GM21390 (cell line): ENCODE data around the gene SSBP4.

Experiments
- ATAC-seq: cut with Tn5 transposase; IDR thresholded peaks from one replicate; pipeline ENCODE4 v1.9.1; 2021; ENCODE audit not compliant: unreplicated experiment

SSBP4 gene

GRCh38 chr19:18431351-18432197 is 12.4 kb downstream of the SSBP4 start:
- ATAC-seq: no peak

GRCh38 chr19:18432275-18433014 is 13.2 kb downstream of the SSBP4 start:
- ATAC-seq: no peak

- no peak for ATAC-seq
Observed at GRCh38 chr19:18433015-18433691, 14.0 kb downstream of the SSBP4 start.

GRCh38 chr19:18433735-18434398 is 14.7 kb downstream of the SSBP4 start:
- ATAC-seq: no peak

- no peak for ATAC-seq
Observed at GRCh38 chr19:18434411-18435175, 15.4 kb downstream of the SSBP4 start.

DNA sequence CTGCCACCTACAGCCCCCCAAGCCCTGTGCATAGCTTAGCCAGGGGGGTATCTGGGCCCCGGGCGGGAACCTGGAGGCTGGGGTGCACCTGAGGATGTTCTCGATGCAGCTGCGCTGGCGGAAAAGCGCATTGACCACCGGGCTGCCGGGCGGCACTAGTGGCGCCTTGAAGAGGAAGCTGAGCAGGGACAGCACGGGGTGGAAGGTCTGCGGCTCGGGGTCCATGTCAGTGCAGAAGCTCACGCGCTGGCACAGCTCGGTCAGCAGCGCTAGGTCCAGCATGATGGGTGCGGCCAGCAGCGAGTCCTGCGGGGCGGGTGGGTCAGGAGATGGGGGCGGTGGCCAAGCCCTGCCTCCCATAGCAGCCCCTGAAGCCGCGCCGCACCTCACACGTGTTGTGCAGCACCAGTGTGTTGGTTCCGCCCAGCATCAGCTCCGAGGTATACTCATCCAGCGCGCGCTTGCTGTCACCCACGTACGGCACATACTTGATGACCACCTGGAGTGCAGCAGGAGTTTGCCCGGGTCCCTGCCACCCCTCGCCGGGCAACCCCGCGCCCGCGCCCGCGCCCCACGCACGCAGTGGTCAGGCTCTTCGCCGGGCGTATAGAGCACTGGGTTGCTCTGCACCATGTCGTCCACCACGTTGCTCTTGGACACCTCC is 16.1 kb downstream of the SSBP4 start:
- no peak for ATAC-seq

GRCh38 chr19:18435842-18436670 is 16.9 kb downstream of the SSBP4 start:
- no peak for ATAC-seq

- no peak for ATAC-seq
Observed at GRCh38 chr19:18436671-18437490, 17.7 kb downstream of the SSBP4 start.

DNA sequence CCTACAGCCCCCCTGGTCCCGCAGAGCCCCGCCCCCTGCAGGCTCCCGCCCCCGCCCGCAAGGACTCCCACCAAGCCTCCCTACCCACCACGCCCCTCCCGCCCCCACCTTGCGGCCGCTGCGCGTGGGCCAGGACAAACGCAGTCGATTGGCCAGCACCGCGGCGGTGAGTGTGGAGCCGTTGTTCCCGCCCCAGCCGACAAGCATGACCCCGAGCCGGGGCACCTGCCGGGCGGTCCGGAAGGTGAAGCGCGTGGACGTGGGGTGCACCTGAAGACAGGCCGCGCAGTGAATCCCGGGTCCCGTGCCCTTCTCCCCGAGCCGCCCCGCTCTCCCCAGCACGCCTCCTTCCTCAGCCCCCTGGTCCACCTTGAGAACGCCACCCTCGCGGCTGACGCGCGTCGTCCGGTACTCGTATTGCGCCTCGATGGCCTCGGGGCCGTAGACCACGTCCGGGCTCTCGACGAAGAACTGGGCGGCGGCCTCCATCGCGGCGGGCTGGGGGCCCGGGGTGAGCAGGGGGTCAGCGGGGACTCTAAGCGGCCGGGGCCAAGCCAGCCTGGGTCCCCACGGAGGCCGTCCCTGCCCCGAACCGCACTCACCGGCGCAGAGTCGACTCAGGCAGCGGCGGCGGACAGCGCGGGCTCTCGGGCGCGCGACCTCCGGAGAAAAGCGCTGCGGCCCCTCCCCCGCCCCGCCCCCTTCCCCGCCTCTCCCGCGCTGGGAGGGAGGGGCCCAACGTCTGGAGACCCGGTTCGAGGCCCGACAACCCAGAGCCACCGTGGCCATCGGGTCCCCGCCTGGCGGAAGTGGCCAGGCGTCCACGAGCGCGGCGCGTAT is 18.5 kb downstream of the SSBP4 start, which contains the start of gene ISYNA1:
ISYNA1 (minus strand) TSS at position 643 of the 840 bp plus-strand sequence; CDS start at position 489, 154 bp downstream.
- no peak for ATAC-seq

DNA sequence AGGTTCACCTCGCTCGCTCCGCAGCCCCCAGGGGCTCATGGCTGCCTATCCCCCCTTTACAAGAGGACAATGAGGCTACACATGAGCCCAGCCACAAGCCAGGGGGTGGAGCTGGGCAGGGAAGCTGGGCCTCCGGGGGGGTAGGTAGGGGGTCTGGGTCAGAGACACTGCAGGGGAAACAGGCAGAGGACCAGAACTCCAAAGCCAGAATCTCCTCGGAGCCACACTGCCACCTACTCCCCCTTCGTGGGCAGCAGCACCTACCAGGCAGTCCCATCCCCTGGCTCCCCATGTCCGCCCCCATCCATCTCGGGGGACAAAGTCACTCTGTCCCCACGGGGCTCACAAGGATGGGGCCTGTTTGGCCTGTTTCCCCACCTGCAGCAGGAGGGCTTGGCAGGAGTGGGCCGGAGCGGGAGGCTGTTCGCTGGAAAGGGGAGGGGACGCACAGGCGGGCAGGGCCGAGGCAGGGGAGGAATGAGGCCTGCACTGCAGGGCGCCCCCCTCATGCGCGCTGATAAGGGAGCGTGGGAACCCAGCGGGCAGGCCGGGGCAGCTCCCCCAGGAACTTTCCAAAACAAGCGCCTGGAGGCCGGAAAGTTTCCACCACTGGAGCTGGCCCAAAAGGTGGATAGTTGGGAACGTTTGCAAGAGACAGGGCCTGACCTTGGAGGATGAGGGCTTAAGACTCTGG is 19.3 kb downstream of the SSBP4 start:
- no peak for ATAC-seq

- no peak for ATAC-seq
Observed at GRCh38 chr19:18439025-18439909, 20.1 kb downstream of the SSBP4 start.

DNA sequence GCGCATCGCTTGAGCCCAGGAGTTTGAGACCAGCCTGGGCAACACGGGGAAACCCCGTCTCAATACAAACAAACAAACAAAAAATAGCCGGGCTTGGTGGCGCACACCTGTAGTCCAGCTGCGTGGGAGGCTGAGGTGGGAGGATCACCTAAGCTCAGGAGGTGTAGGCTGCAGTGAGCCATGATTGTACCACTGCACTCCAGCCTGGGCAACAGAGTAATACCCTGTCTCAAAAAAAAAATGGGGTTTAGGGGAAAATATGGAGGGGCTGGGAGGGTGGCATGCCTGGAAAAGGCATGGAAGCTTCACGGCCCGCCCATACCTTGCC is 20.7 kb downstream of the SSBP4 start:
- no peak for ATAC-seq

- no peak for ATAC-seq
Observed at GRCh38 chr19:18440415-18440877, 21.2 kb downstream of the SSBP4 start.

DNA sequence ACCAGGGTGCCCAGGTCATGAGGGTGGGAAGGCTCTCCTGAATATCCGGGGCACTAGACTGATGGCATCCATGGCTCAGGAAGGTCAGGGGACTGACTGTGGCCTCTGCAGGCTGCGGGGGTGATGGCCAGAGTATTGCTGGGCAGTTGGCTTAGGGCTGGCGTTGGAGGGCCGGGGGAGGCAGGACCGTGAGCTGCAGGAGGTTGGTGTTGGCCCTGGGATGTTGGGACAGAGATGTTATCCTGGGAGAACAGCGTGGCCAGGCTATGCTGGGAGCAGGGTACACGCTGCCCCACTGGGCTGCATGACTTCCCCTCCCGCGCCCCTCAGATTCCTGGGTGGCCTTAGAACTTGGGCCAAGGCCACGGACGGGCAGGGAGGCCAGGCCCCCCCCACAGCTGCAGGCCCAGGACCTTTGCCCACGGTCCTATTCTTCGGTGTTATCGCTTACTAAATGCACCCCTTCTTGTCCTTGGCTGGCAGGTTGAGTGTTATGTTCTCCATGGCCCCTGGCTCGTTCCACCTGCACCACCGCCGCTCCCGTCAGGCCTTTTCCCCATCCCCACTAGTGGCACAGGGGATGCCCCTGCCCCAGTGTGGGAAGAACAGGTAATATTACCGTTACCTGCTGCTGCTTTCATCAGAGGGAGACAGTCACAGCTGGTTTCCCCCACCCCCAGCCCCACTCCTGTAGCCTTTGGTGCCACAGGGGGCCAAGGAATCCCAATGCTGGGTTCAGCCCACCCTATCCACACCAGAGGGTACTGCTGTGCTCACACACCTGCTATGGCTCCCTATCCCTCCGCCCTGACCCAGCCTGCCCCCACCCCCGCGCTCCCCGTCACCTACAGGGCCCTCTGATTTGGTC is 22.0 kb downstream of the SSBP4 start:
- no peak for ATAC-seq
